Measurements from ENCODE around the gene KCNMB3.

The KCNMB3 gene

GRCh38 chr3:179279837-179280236 lies 28.9 kb upstream of the KCNMB3 start:
- DNase-seq (ENCODE audit: low read depth in 1 of 2, low spot score in 1 of 2), result no peak
- no peaks in the 10 kb centered on the region for H3K27me3 ChIP-seq (ENCODE audit: insufficient read depth, poor library complexity, severe bottlenecking)
- H3K4me3 ChIP-seq (replicated peaks; ENCODE audit: insufficient read depth, low read length), result no peak overlapping the region
- no peak for TF ChIP-seq POLR2AphosphoS5 (IDR thresholded peaks at IDR 0.05; ENCODE audit: low read depth)
- TF ChIP-seq, protein P1, sequence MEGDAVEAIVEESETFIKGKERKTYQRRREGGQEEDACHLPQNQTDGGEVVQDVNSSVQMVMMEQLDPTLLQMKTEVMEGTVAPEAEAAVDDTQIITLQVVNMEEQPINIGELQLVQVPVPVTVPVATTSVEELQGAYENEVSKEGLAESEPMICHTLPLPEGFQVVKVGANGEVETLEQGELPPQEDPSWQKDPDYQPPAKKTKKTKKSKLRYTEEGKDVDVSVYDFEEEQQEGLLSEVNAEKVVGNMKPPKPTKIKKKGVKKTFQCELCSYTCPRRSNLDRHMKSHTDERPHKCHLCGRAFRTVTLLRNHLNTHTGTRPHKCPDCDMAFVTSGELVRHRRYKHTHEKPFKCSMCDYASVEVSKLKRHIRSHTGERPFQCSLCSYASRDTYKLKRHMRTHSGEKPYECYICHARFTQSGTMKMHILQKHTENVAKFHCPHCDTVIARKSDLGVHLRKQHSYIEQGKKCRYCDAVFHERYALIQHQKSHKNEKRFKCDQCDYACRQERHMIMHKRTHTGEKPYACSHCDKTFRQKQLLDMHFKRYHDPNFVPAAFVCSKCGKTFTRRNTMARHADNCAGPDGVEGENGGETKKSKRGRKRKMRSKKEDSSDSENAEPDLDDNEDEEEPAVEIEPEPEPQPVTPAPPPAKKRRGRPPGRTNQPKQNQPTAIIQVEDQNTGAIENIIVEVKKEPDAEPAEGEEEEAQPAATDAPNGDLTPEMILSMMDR (IDR thresholded peaks at IDR 0.05; ENCODE audit: insufficient read depth, low read length), result no peak
- TF ChIP-seq REST (IDR thresholded peaks at IDR 0.05; ENCODE audit: insufficient replicate concordance, low read depth), result no peak
- no peak for TF ChIP-seq SPI1 (IDR thresholded peaks at IDR 0.05; ENCODE audit: borderline replicate concordance, low read depth)
- TF ChIP-seq GABPA (IDR thresholded peaks at IDR 0.05; ENCODE audit: low read depth), result no peak
- H3K27ac ChIP-seq (replicated peaks), result no peak overlapping the region

DNA sequence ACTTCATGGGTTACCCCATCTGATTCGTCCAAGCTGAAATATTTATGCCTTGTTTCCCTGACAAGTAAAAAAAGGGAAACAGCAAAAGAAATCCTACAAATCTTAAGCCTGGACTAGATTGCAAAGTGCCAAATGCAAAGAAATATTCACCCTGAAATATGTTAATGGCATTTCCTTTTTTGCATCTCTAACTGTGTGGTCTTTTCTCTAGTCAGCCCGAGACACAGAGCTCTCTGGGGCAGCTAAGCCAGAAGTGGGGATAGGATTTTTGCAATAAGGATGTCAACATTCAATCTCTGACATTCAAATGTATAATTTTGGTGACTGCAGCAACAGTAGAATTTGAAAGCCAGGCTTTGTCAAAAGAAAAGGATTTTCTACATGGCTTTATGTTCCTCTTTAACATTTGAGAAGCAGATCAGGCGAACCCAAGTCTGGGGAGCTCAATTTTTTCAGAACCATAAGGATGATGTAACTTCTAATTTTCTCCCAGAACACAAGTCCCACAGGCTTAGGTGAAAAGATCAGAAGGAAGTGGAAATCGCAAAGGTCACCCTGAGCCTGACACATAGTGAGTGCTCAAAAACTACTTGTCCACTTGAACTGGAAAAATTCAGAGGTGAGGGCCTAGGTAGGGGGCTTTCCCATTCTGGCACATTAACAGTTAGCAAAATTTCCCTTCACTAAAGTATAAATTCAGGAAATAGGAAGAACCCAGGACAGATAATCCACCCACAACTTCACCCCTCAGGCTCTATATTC lies 28.2 kb upstream of the KCNMB3 start:
- no peak overlapping the region for H3K27ac ChIP-seq (replicated peaks)
- H3K27me3 ChIP-seq (ENCODE audit: insufficient read depth, poor library complexity, severe bottlenecking), result no peaks in the 10 kb centered on the region
- no peak overlapping the region for H3K4me3 ChIP-seq (replicated peaks; ENCODE audit: insufficient read depth, low read length)
- TF ChIP-seq REST (IDR thresholded peaks at IDR 0.05; ENCODE audit: insufficient replicate concordance, low read depth) (no peak), POLR2AphosphoS5 (IDR thresholded peaks at IDR 0.05; ENCODE audit: low read depth) (no peak), SPI1 (IDR thresholded peaks at IDR 0.05; ENCODE audit: borderline replicate concordance, low read depth) (no peak), GABPA (IDR thresholded peaks at IDR 0.05; ENCODE audit: low read depth) (no peak)
- TF ChIP-seq, protein P1 (IDR thresholded peaks at IDR 0.05; ENCODE audit: insufficient read depth, low read length), result no peak
- DNase-seq (ENCODE audit: low read depth in 1 of 2, low spot score in 1 of 2), result no peak

- DNase-seq (ENCODE audit: low read depth in 1 of 2, low spot score in 1 of 2), result no peak
- Histone ChIP-seq H3K27me3 (ENCODE audit: insufficient read depth, poor library complexity, severe bottlenecking) (no peaks in the 10 kb centered on the region), H3K4me3 (replicated peaks; ENCODE audit: insufficient read depth, low read length) (no peak overlapping the region), H3K27ac (replicated peaks) (no peak overlapping the region)
- no peak for TF ChIP-seq SPI1 (IDR thresholded peaks at IDR 0.05; ENCODE audit: borderline replicate concordance, low read depth)
- no peak for TF ChIP-seq GABPA (IDR thresholded peaks at IDR 0.05; ENCODE audit: low read depth)
- no peak for TF ChIP-seq REST (IDR thresholded peaks at IDR 0.05; ENCODE audit: insufficient replicate concordance, low read depth)
- TF ChIP-seq, protein P1 (IDR thresholded peaks at IDR 0.05; ENCODE audit: insufficient read depth, low read length), result no peak
- TF ChIP-seq POLR2AphosphoS5 (IDR thresholded peaks at IDR 0.05; ENCODE audit: low read depth), result no peak
Measured at GRCh38 chr3:179278151-179278550, 27.2 kb upstream of the KCNMB3 start.

Measured in HL-60 (cell line).